GM23248 (cell line): ENCODE results near the gene CHRNA10. TPM values are rescaled to one million over a fixed set of nuclear protein-coding genes. Genes with fewer than 3 reads are reported as not detected.

Source experiments
- DNase-seq: peaks from one replicate; pipeline ENCODE4 v3.0.0-alpha.2; 2015
- H2AFZ ChIP-seq: fragments of 200-600 bp; sonication (generic); 2 replicates; pipeline ENCODE4 v1.6.1; 2016; ENCODE audit warnings: antibody characterized with exemption
- H3F3A ChIP-seq: fragments of 200-600 bp; sonication (generic); 2 replicates; pipeline ENCODE4 v1.6.1; 2016; ENCODE audit warnings: mild to moderate bottlenecking, antibody characterized with exemption, mixed run types; ENCODE audit not compliant: insufficient read depth
- H3K27ac ChIP-seq: fragments of 200-600 bp; sonication (generic); 2 replicates; pipeline ENCODE4 v1.5.1; 2016; ENCODE audit warnings: mild to moderate bottlenecking
- H3K27me3 ChIP-seq: fragments of 200-600 bp; sonication (generic); replicated peaks from 2 replicates; pipeline ENCODE4 v1.6.1; 2016; ENCODE audit warnings: mild to moderate bottlenecking; ENCODE audit not compliant: insufficient read depth
- H3K36me3 ChIP-seq: fragments of 200-600 bp; sonication (generic); 2 replicates; pipeline ENCODE4 v1.6.1; 2016; ENCODE audit warnings: low read depth, mild to moderate bottlenecking
- H3K4me1 ChIP-seq: fragments of 200-600 bp; sonication (generic); 2 replicates; pipeline ENCODE4 v1.6.1; 2016; ENCODE audit warnings: mild to moderate bottlenecking; ENCODE audit not compliant: insufficient read depth
- H3K4me2 ChIP-seq: fragments of 200-600 bp; sonication (generic); one replicate; pipeline ENCODE4 v1.6.1; 2016; ENCODE audit warnings: mild to moderate bottlenecking; ENCODE audit not compliant: unreplicated experiment
- H3K4me3 ChIP-seq: fragments of 200-600 bp; sonication (generic); 2 replicates; pipeline ENCODE4 v1.5.1; 2016; ENCODE audit warnings: mild to moderate bottlenecking
- H3K79me2 ChIP-seq: fragments of 200-600 bp; sonication (generic); 2 replicates; pipeline ENCODE4 v1.6.1; 2016; ENCODE audit warnings: mild to moderate bottlenecking; ENCODE audit not compliant: insufficient read depth
- H3K9ac ChIP-seq: fragments of 200-600 bp; sonication (generic); 2 replicates; pipeline ENCODE4 v1.6.1; 2016; ENCODE audit warnings: mild to moderate bottlenecking
- H3K9me2 ChIP-seq: fragments of 200-600 bp; sonication (generic); 2 replicates; pipeline ENCODE4 v1.6.1; 2016; ENCODE audit warnings: mixed run types, mild to moderate bottlenecking, moderate library complexity; ENCODE audit not compliant: insufficient read depth
- H3K9me3 ChIP-seq: fragments of 200-600 bp; sonication (generic); one replicate; pipeline ENCODE4 v1.6.1; 2017; ENCODE audit warnings: low read depth
- H4K20me1 ChIP-seq: fragments of 200-600 bp; sonication (generic); 2 replicates; pipeline ENCODE4 v1.6.0; 2016; ENCODE audit not compliant: insufficient read depth
- EZH2 ChIP-seq: fragments of 200-600 bp; sonication (generic); IDR thresholded peaks from 2 replicates; pipeline ENCODE4 v1.6.1; 2018; ENCODE audit warnings: antibody characterized with exemption, mild to moderate bottlenecking; ENCODE audit not compliant: insufficient read depth, poor library complexity, severe bottlenecking
- EZH2phosphoT487 ChIP-seq: fragments of 200-600 bp; sonication (generic); IDR thresholded peaks from 2 replicates; pipeline ENCODE4 v1.6.1; 2018; ENCODE audit warnings: antibody characterized with exemption, moderate library complexity, mild to moderate bottlenecking, low read depth; ENCODE audit not compliant: insufficient read depth
- WGBS, 2 experiments: methylation state at CpG; one replicate each; pipeline ENCODE4 v1.1.6; 2015 to 2017; ENCODE audit warnings: low lambda C conversion rate in 2 of 2, low coverage in 1 of 2; ENCODE audit errors: missing lambda C conversion rate in 2 of 2; 5-methylcytosine and 5-hydroxymethylcytosine counted together
- in situ Hi-C: fragments of 300-500 bp; cut with MboI; formaldehyde crosslinking; loops from 2 replicates; pipeline ENCODE4 v1.15.0; 2020
- polyA plus RNA-seq: library from polyadenylated mRNA; unstranded; fragments of >200 nt; fragmentation: Nextera tagmentation; extraction: Ambion mirVana; gene quantifications from 2 replicates; pipeline ENCODE4 v1.2.1, GENCODE V29; 2016
- total RNA-seq: library from RNA; depleted of rRNA; stranded (reverse); fragments of >200 nt; shearing (Covaris generic); gene quantifications from 2 replicates; pipeline ENCODE4 v1.2.3, GENCODE V29; 2014

The CHRNA10 gene
- total and polyA plus RNA-seq, 2 experiments from 2014 or later: 0.28 to 0.65 TPM

GRCh38 chr11:3641191-3641590 lies 30.0 kb downstream of the CHRNA10 start:
- no peaks in the 10 kb centered on the region for H3K79me2 ChIP-seq
- H4K20me1 ChIP-seq: no peaks in the 10 kb centered on the region
- H3K9me3 ChIP-seq: no peaks in the 10 kb centered on the region
- no peak overlapping the region for H3K9ac ChIP-seq
- in situ Hi-C loops: no loop called here
- WGBS, 2 experiments: 51% methylated on average over 8 of the region's 8 CpGs
- H3K4me3 ChIP-seq: no peak overlapping the region
- H3K27me3 ChIP-seq: peaks cover 14% of the 10 kb centered on the region
- no peaks in the 10 kb centered on the region for H3K36me3 ChIP-seq
- TF ChIP-seq EZH2phosphoT487: no peak
- no peak for TF ChIP-seq EZH2
- no peak overlapping the region for H3K4me2 ChIP-seq
- H3K4me1 ChIP-seq: no peaks in the 10 kb centered on the region
- DNase-seq: no peak
- no peak overlapping the region for H2AFZ ChIP-seq
- H3F3A ChIP-seq: no peaks in the 10 kb centered on the region
- no peak overlapping the region for H3K27ac ChIP-seq
- no peaks in the 10 kb centered on the region for H3K9me2 ChIP-seq

- no peak overlapping the region for H3K4me3 ChIP-seq
- no peaks in the 10 kb centered on the region for H3K4me1 ChIP-seq
- in situ Hi-C loops: no loop called here
- no peaks in the 10 kb centered on the region for H3K9me2 ChIP-seq
- no peaks in the 10 kb centered on the region for H3F3A ChIP-seq
- no peak overlapping the region for H3K9ac ChIP-seq
- H3K27me3 ChIP-seq: peaks cover 12% of the 10 kb centered on the region
- no peaks in the 10 kb centered on the region for H3K79me2 ChIP-seq
- WGBS, 2 experiments: 91 to 93% methylated on average over 14 of the region's 14 CpGs
- H2AFZ ChIP-seq: no peak overlapping the region
- no peak overlapping the region for H3K27ac ChIP-seq
- DNase-seq: no peak
- TF ChIP-seq EZH2phosphoT487: no peak
- no peak for TF ChIP-seq EZH2
- no peaks in the 10 kb centered on the region for H4K20me1 ChIP-seq
- H3K36me3 ChIP-seq: no peaks in the 10 kb centered on the region
- no peaks in the 10 kb centered on the region for H3K9me3 ChIP-seq
- no peak overlapping the region for H3K4me2 ChIP-seq
Observed at GRCh38 chr11:3639841-3640240, 31.3 kb downstream of the CHRNA10 start.

- no peak for DNase-seq
- 68 to 71% methylated on average over 5 of the region's 5 CpGs for WGBS, 2 experiments
- peaks cover 15% of the 10 kb centered on the region for H3K27me3 ChIP-seq
Observed at GRCh38 chr11:3638513-3638912, 32.7 kb downstream of the CHRNA10 start.

GRCh38 chr11:3637201-3637600 lies 34.0 kb downstream of the CHRNA10 start:
- TF ChIP-seq EZH2 (no peak), EZH2phosphoT487 (no peak)
- H3K4me2 ChIP-seq: no peak overlapping the region
- peaks cover 5% of the 10 kb centered on the region; the same call in 1 of the 2 replicates for H3K27me3 ChIP-seq
- no peaks in the 10 kb centered on the region for H3F3A ChIP-seq
- no peaks in the 10 kb centered on the region for H3K9me3 ChIP-seq
- H2AFZ ChIP-seq: no peak overlapping the region
- WGBS, 2 experiments: 71 to 75% methylated on average over 11 to 13 of the region's 13 CpGs
- no peaks in the 10 kb centered on the region for H3K79me2 ChIP-seq
- in situ Hi-C loops: no loop called here
- H3K36me3 ChIP-seq: no peaks in the 10 kb centered on the region
- H3K9me2 ChIP-seq: no peaks in the 10 kb centered on the region
- H4K20me1 ChIP-seq: no peaks in the 10 kb centered on the region
- DNase-seq: no peak
- no peaks in the 10 kb centered on the region for H3K4me1 ChIP-seq
- no peak overlapping the region for H3K9ac ChIP-seq
- H3K4me3 ChIP-seq: no peak overlapping the region
- H3K27ac ChIP-seq: no peak overlapping the region

More at GRCh38 chr11:3638513-3638912, 32.7 kb downstream of the CHRNA10 start:
- TF ChIP-seq EZH2 (no peak), EZH2phosphoT487 (no peak)
- Histone ChIP-seq H3K27ac (no peak overlapping the region), H3K9me2 (no peaks in the 10 kb centered on the region), H3K4me2 (no peak overlapping the region), H3F3A (no peaks in the 10 kb centered on the region), H3K4me1 (no peaks in the 10 kb centered on the region), H3K36me3 (no peaks in the 10 kb centered on the region), H3K79me2 (no peaks in the 10 kb centered on the region), H3K4me3 (no peak overlapping the region), H3K9ac (no peak overlapping the region), H4K20me1 (no peaks in the 10 kb centered on the region), H3K9me3 (no peaks in the 10 kb centered on the region), H2AFZ (no peak overlapping the region)
- in situ Hi-C loops: no loop called here

GRCh38 chr11:3635641-3636375 lies 35.4 kb downstream of the CHRNA10 start:
- H3K27me3 ChIP-seq: 0 out of 2 replicates have a peak, but pooled peaks cover 3% of the 10 kb centered on the region
- no peaks in the 10 kb centered on the region for H3K9me2 ChIP-seq
- DNase-seq: no peak
- no peak overlapping the region for H3K9ac ChIP-seq
- no peaks in the 10 kb centered on the region for H3K4me1 ChIP-seq
- no peak overlapping the region for H3K4me3 ChIP-seq
- TF ChIP-seq EZH2 (no peak), EZH2phosphoT487 (no peak)
- H2AFZ ChIP-seq: no peak overlapping the region
- H3K36me3 ChIP-seq: no peaks in the 10 kb centered on the region
- H4K20me1 ChIP-seq: no peaks in the 10 kb centered on the region
- no peaks in the 10 kb centered on the region for H3K79me2 ChIP-seq
- in situ Hi-C loops: no loop called here
- no peak overlapping the region for H3K4me2 ChIP-seq
- no peaks in the 10 kb centered on the region for H3F3A ChIP-seq
- no peaks in the 10 kb centered on the region for H3K9me3 ChIP-seq
- no peak overlapping the region for H3K27ac ChIP-seq
- whole genome bisulfite sequencing, 2 experiments: 70 to 75% methylated on average over 8 to 15 of the region's 15 CpGs
